HG03460 (cell line): Measurements from ENCODE around the gene GNL1.
A peak's percentile ranks its signal among the peaks of the same experiment; 100 is the strongest.
"Not testable (repeated sequence)": the region's sequence is repeated elsewhere in the genome, so short reads cannot be mapped to it uniquely, and the experiment has no call there.

Source experiments
- ATAC-seq: cut with Tn5 transposase; IDR thresholded peaks from one replicate; pipeline ENCODE4 v1.9.1; 2021; ENCODE audit not compliant: unreplicated experiment

GNL1 gene, protein sequence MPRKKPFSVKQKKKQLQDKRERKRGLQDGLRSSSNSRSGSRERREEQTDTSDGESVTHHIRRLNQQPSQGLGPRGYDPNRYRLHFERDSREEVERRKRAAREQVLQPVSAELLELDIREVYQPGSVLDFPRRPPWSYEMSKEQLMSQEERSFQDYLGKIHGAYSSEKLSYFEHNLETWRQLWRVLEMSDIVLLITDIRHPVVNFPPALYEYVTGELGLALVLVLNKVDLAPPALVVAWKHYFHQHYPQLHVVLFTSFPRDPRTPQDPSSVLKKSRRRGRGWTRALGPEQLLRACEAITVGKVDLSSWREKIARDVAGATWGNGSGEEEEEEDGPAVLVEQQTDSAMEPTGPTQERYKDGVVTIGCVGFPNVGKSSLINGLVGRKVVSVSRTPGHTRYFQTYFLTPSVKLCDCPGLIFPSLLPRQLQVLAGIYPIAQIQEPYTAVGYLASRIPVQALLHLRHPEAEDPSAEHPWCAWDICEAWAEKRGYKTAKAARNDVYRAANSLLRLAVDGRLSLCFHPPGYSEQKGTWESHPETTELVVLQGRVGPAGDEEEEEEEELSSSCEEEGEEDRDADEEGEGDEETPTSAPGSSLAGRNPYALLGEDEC

DNA sequence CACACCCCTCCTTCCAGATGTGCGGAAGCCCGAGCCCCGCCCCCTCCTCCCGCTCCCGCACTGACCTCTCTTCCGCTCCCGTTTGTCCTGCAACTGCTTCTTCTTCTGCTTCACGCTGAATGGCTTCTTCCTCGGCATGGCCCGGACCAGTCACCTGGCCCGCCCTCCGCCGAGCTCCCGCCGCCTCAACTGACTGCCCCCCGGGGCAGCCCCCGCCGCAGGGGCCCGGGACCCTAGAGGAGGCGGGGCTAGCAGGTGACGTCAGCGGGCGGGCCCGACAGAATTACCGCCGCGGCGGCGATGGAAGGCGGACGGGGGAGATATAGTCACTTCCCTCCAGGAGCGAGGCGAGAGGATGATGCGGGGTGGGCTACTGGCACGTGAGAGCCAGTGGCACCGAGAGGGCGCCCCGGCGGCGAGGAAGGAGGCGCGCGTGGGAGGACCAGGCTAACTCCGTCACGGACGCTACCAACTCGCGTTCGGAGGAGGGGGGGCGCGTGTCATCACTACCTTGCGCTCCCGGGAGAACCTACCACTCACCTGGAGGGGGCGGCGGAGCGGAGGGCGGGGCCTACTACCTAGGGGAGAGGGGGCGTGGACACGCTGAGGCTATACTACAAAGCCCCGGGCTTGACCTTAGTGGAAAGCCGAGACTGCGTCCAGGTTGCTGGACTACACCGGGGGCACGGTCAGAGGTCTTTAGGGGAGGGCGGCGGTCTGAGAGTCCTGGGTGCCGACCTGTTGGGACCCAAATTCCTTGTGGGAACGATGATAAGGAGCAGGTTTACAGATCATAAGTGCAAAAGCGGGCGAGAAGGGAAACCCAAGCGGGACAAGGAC is at the start of gene GNL1:
Gene GNL1 (minus strand): TSS at position 424 of the 840 bp plus-strand sequence. CDS start 286 bp downstream, at position 138.
- ATAC-seq: peak; percentile 71

DNA sequence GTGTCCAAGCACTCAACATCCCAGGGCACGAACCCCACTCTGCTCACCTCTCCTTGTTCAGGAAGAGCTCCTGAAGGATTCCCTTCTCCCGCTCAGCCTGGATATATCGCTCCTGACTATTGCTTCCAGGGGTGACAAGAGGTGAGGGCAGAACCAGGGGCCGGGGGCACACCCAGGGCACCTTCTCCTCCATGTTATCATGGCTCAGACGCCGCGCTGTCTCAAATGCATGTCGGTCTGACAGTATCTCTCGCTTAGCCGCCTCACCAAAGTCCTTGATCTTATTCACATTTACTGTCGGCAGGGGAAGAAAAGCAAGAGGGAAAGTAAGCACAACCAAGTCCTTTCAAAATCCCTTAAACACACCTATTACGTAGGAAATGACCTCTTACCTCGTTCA is 47.7 kb upstream of the GNL1 start:
- no peak for ATAC-seq

DNA sequence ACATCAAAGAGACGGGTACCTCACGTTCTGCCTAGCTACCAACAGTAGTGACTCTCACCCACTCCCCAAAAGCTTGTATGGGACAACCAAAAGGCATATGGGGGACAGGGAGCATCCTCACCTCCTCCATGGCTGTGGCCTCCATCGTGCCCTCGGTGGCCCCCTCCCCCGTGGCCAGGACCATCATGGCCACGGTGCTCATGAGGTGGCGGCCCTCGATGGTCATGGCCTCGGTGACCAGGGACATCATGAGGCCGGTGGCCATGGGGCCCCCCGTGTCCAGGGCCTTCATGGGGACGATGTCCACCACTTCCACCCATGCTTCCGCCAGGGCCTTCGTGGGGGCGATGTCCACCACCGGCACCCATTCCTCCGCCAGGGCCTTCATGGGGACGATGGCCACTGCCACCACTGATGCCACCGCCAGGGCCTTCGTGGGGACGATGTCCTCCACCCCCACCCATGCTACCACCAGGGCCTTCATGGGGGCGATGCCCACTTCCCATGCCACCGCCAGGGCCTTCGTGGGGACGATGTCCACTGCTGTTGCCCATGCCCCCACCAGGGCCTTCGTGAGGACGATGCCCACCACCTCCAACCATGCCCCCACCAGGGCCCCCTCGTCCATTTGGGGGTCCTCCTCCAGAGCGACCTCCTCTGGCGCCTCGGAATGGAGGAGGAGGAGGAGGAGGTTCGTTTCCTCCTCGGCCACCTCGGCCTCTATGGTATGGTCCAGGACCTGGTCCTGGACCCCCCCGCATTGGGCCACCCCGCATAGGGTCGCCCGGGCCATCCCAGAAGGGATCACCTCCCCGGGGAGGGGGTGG is 45.7 kb upstream of the GNL1 start:
- ATAC-seq: no peak

DNA sequence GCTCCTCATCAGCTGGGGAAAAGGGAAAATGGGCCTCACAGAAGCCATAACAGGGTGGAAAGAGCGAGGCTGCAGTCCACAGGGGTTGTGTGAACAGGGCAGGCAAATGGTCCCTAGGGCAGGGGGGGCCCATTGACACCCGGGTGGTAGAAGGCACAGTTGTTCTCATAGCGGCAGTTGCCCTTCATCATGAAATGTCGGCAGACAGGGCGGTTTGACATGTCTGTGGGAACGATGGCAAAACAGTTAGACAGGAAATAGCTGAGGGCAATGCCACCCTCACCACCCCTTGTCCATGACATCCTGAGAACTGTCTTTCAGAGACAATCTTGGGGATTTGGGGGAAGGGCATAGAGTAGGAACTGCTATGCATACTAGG is 45.1 kb upstream of the GNL1 start:
- ATAC-seq: no peak

DNA sequence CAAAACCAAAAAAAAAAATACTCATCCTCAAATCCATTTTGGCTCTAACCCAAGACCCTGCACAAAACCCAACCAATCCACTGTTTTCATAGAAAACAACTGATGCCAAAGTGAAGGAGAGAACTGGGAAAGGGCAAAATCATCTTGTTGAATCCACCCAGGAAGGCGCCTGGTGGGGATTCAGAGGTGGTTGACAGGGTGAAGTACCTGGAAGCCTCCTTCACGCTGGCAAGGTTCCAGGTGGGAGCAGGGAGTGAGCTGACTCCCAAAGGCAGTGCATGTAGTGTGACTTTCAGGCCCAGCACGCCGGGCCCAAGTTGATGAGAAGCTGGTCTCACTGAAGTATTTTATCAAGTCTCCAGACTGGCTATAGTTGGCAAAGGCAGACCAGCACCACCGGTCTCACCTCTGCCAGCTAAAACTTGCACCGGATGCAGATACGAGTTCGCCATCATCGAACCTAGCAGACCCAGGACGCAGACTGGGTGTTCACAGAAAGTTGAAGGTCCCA is 44.2 kb upstream of the GNL1 start:
- ATAC-seq: no peak

DNA sequence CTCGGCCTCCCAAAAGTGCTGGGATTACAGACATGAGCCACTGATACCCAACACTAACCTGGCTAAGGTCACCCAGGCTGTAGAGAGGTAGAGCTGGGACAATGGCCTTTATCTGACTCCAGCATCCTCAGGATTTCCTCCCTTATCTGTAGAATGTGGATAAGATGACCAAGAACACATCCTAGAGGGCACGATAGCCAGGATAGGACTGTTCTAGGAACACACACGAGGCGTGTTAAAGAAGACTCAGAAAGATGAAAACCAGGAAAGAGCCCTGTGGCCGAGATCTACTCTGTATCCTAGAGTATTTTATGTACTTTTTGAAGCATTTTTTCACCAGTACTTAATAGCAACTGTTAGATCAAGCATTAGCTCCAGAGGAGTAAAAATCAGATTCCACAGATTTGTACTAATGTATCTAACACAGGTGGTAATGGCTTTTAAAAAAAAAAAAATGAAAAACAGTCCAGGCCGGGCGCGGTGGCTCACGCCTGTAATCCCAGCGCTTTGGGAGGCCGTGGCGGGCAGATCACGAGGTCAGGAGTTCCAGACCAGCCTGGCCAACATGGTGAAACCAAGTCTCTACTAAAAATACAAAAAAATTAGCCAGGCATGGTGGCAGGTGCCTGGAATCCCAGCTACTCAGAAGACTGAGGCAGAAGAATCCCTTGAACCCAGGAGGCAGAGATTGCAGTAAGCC is 43.5 kb upstream of the GNL1 start:
- no peak for ATAC-seq

DNA sequence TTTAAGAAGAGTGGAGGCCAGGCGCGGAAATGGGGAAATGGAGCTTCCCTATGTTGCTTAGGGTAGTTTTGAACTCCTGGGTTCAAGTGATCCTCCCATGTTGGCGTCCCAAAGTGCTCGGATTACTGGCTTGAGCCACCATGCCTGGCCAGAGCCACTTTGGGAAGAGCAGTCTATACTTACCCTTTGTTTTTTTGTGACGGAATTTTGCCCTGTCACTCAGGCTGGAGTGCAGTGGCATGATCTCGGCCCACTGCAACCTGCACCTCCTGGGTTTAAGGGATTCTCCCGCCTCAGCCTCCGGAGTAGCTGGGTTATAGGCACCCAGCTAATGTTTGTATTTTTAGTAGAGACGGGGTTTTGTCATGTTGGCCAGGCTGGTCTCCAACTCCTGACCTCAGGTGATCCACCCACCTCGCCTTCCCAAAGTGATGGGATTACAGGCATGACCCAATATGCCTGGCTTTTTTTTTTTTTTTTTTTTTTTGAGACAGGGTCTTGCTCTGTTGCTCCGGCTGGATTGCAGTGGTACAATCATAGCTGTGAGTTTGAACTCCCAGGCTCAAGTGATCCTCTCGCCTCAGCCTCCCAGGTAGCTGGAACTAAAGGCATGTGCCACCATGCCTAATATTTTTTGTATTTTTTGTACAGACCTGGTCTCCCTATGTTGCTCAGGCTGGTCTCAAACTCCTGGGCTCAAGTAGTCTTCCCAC is 42.8 kb upstream of the GNL1 start:
- no peak for ATAC-seq

DNA sequence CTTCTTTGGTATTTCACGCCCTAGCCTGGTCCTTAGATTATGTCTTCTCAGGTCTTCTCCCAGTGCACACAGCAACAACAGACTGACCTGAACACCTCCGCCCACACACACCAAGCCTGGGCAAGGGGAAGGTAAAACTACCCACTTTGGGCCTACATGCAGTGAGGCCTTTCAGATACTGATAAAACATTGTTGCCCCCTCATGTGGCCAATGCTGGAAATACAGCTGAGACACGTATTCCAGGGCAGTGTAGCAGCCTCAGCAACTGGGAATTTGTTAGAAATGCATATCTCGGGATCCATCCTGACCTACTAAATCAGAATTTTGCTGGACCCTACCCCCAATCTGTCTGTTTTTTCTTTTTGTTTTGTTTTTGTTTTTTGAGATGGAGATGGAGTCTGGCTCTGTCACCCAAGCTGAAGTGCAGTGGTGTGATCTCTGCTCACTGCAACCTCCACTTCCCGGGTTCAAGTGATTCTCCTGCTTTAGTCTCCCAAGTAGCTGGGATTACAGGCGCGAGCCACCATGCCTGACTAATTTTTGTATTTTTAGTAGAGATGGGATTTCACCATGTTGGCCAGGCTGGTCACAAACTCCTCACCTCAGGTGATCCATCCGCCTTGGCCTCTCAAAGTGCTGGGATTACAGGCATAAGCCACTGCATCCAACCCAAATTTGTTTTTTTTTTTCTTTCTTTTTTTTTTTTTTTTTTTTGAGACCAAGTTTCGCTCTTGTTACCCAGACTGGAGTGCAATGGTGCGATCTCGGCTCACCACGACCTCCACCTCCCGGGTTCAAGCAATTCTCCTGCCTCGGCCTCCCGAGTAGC is 41.2 kb upstream of the GNL1 start:
- ATAC-seq: not testable (repeated sequence)

DNA sequence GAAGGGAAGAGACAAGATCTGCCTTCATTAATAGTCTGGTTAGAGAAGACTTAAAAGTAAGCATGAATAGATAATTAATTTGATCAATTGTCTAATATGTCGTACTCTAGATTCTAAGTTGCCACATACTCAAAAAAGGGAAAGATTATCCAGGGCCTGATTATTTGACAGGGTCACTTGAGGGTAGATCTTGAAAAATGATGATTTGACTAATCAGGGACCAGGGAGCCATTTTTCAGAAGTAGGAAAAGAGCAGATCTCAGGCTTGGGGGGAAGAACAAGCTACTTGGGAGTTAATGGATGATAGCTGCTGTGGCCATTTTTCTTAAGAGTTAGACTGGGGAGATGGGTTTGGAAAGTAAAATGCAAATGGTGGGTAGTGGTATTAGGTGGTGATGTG is 36.0 kb upstream of the GNL1 start:
- ATAC-seq: no peak

DNA sequence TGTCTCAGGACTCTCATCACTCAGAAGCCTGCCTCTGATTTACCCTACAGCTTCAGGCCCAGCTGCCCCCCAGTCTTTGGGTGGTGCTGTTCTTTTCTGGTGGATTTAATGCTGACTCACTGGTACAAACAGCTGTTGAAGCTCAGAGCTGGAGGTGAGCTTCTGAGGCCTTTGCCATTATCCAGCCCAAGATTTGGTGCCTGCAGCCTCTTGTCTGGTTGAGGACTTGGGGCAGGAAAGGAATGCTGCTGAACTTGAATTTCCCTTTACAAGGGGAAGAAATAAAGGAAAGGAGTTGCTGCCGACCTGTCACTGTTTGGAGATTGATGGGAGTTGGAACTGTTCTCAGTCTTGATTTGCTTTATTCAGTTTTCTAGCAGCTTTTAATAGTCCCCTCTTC is 34.7 kb upstream of the GNL1 start:
- ATAC-seq: no peak

DNA sequence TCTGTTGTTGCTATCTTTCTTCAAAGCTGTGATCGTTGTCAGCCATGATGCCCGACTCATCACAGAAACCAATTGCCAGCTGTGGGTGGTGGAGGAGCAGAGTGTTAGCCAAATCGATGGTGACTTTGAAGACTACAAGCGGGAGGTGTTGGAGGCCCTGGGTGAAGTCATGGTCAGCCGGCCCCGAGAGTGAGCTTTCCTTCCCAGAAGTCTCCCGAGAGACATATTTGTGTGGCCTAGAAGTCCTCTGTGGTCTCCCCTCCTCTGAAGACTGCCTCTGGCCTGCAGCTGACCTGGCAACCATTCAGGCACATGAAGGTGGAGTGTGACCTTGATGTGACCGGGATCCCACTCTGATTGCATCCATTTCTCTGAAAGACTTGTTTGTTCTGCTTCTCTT is 34.2 kb upstream of the GNL1 start:
- ATAC-seq: no peak

DNA sequence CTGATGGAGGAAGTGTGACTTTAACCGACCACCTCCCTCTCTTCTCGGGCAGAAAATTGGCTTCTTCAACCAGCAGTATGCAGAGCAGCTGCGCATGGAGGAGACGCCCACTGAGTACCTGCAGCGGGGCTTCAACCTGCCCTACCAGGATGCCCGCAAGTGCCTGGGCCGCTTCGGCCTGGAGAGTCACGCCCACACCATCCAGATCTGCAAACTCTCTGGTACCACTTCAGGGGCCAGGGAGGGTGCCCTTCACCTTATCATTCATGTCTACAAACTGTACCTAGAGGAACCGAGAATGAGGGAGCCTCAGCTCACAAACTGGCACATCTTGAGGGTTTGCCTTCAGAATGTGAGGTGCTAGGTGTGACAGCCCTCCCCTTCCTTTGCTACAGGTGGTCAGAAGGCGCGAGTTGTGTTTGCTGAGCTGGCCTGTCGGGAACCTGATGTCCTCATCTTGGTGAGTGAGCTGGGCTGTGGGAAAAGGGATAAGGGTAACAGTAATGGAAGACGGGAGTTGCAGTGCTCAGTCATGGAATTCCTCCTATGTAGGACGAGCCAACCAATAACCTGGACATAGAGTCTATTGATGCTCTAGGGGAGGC is 33.6 kb upstream of the GNL1 start:
- no peak for ATAC-seq

DNA sequence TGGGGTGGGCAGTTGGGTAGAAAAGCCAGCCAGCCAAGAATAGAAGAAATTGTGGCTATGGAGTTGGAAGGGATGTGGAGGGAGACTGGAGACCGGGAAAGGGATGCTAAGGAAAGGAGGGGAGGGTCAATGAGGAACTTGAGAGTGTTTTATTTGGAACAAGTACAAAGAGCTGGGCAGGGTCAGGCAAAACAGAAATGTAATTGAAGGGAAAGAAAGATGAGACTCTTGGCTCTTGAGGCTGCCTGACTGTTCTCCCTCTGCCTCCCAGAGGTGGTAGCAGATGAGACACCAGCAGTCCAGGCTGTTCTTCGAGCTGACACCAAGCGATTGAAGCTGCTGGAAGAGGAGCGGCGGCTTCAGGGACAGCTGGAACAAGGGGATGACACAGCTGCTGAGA is 27.6 kb upstream of the GNL1 start:
- no peak for ATAC-seq

DNA sequence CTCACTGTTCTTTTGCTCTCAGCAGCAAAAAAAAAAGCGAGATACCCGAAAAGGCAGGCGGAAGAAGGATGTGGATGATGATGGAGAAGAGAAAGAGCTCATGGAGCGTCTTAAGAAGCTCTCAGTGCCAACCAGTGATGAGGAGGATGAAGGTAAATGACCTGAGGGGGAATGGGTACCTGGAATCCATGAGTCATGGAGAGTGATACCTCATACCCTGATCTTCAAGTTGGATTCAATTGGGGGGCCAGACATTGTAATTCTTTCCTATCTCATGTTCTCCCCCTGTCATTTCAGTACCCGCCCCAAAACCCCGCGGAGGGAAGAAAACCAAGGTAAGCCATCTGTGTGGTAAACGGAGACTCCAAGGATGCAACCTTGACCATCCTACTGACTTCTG is 21.8 kb upstream of the GNL1 start:
- ATAC-seq: no peak

DNA sequence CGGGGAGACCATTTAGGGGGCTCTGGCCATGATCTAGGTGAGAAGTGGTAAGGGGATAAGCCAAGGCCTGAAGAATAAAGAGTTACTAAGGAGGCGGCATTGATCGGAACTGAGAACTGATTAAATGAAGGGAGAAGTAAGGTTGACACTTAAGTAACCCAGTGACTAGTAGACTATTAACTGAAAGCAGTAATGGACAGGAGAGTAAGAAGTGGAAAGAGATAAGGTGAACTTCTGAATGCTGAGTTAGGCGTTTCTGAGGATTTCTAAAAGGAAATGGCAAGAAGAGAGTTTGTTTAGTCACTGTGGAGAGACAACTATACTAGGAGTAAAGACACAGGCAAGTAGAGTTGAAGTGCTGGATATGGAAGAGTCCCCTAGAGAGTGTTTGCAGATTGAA is 16.8 kb upstream of the GNL1 start:
- ATAC-seq: no peak

DNA sequence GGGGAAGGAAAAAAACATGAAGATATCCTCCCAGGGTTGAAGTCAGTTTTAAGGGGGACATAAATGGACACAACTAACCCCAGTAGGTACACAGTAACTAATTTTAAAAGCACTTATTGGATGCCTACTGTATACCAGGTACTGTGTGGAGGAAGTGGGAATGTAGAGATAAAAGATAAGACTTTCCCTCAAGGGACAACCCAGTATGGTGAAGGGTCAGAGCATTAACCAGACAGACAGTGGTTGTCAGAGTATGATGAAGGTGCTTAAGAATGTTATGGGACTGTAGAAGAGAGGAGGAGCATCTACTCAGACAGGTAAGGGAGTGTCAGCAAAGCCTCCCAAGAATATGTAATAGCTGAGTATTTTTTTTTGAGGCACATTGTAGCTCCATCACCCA is 15.9 kb upstream of the GNL1 start:
- ATAC-seq: no peak

DNA sequence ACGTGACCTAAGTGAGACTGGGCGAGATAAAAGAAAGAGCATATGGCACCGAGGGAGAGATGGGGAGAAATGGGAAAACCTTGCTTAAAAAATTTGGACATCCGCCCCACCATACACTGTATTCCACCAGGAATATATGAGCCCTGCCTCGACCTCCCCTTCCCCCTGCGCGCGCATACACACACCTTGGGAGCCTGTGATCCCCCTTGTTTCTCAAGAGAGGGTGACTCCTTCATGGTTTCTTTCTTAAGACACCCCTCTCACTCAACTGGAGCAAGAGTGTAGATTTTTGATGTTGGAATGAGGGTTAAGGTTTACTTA is 15.4 kb upstream of the GNL1 start:
- no peak for ATAC-seq

DNA sequence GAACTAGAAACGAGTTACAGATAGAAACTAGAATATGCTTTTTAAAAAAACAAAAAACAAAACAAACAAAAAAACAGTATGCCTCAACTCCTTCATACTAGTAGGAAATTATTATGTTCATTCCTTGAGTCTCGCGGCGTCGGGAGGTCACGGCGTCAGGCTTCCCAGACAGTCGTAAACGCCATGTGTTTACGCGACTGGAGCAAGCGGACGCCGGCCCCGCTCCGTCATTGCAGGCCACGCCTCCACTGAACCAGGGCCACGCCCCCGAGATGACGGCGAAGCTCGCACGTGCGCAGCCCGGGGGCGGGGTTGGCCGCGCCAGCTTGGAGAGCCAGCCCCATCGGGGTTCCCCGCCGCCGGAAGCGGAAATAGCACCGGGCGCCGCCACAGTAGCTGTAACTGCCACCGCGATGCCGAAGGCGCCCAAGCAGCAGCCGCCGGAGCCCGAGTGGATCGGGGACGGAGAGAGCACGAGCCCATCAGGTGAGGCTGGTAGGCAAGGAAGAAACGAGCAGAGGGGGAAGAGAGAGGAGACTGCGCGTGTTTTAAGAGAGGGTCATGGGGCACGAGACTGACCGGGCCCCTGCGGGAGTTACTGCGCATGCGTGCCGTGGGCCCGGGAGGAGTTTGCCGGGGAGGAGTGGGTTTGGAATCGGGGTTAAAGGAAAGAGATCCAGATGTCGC is 14.9 kb upstream of the GNL1 start, which contains the start of gene ABCF1:
Gene ABCF1 (plus strand): TSS at position 368 of the 687 bp plus-strand sequence. CDS start 46 bp downstream, at position 414.
- ATAC-seq: peak; percentile 92
